Measurements from ENCODE around the gene VDAC1.
"Not testable (repeated sequence)": the region's sequence is repeated elsewhere in the genome, so short reads cannot be mapped to it uniquely, and the experiment has no call there.

VDAC1 gene

GRCh38 chr5:133995883-133996563 is 8.8 kb downstream of the VDAC1 start:
- no peak for DNase-seq (ENCODE audit: low read depth, low spot score)

DNA sequence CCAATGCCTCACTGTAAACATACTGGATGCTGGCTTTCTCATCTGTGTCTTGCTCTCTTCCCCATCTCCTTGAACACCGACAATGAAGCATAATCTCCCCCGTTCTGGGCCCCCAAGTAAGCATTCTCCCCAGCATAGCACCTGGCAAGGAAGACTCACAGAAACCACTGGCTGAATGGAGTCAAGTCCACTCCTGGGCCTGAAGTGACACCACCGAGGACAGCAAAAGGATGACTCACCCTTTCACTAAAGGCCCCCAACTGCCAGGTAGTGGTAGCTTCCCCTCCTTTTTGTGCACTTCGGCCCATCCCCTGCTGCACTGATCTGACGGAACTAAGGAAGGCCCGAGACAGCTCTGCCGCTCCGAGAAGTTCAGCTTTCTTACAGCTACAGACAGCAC is 9.4 kb downstream of the VDAC1 start:
- no peak for DNase-seq (ENCODE audit: low read depth, low spot score)

- DNase-seq (ENCODE audit: low read depth, low spot score), result no peak
Observed at GRCh38 chr5:133994990-133995333, 9.8 kb downstream of the VDAC1 start.

GRCh38 chr5:133994297-133994989 is 10.3 kb downstream of the VDAC1 start:
- DNase-seq (ENCODE audit: low read depth, low spot score), result no peak

- no peak for DNase-seq (ENCODE audit: low read depth, low spot score)
Observed at GRCh38 chr5:133993185-133993936, 11.4 kb downstream of the VDAC1 start.

GRCh38 chr5:133992429-133993155 is 12.2 kb downstream of the VDAC1 start:
- no peak for DNase-seq (ENCODE audit: low read depth, low spot score)

DNA sequence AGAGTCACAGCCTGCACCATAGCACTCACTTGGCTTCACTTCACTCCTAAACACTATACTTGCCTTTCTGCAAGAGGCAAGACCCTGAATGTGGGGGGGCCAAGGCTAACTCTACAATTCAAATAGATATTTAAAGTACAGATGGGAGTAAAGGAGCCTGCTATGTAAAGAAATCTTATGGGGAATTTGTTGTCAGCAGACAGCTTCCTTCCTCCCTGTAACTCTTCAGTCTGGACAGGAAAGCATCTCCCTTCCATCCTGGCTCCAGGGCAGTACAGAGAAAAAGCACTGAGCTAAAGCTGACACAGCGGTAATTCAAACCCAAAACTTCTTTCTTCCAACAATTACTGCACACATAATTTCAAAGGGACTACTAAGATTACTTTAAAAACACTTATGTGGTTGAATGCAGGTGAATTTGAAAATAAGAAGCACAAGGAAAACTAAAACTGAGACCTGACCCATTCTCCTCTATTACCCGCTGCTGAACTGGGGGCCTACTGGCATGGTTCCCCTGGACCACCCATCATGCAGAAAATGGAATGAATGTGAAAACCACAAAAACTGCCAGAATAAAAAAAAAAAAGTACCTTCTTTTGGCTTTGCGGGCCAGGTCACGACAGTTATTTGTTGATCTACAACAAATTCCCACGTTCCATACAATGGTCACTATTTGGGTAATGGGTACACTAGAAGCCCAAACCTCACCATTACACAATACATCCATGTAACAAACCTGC is 13.4 kb downstream of the VDAC1 start:
- no peak for DNase-seq (ENCODE audit: low read depth, low spot score)

- DNase-seq (ENCODE audit: low read depth, low spot score), result no peak
Observed at GRCh38 chr5:133990396-133990795, 14.4 kb downstream of the VDAC1 start.

DNA sequence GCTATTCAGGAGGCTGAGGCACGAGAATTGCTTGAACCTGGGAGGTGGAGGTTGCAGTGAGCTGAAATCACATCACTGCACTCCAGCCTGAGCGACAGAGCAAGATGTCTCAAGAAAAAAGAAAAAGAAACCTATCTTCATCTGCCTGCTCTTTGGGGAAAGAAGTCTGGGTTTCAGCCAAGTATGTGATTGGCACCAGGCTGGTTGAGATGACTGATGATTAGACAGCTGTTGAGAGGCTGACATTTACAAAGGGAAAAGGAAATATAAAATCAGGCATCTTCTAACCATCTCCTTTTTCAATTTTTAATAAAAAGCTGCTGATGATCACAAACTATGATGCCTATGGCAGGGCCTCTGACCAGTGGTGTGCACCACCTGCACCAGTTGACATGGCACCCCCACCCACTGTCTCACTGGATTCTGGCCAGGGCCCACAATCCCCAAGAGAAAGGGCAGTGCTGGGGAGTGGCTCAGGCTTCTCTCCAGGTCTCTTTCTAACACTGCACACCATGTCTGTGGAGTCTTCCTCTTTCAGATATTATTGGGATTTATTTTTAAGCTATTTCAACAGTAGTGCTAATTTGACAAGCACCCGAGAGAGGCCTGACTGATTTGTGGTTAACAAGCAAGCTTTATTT is 19.1 kb downstream of the VDAC1 start:
- DNase-seq (ENCODE audit: low read depth, low spot score), result no peak

DNA sequence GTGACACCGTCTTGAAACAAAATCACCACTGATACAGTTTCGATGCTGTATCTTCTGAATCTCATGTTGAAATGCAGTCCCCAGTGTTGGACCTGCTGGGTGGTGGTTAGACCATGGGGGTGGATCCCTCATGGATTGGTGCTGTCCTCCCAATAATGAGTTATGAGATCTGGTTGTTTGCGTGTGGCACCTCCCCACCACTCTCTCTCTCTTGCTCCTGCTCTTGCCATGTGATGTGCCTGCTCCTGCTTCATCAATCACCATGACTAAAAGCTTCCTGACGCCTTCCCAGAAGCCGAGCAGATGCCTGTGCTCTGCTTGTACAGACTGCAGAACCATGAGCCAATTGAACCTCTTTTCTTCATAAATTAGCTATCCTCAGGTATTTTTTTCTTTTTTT is 21.1 kb downstream of the VDAC1 start:
- DNase-seq (ENCODE audit: low read depth, low spot score), result no peak

GRCh38 chr5:133981714-133982113 is 23.1 kb downstream of the VDAC1 start:
- no peak for DNase-seq (ENCODE audit: low read depth, low spot score)

- DNase-seq (ENCODE audit: low read depth, low spot score), result no peak
Observed at GRCh38 chr5:133980652-133981051, 24.1 kb downstream of the VDAC1 start.

GRCh38 chr5:133978943-133979342 is 25.8 kb downstream of the VDAC1 start:
- DNase-seq (ENCODE audit: low read depth, low spot score), result no peak

DNA sequence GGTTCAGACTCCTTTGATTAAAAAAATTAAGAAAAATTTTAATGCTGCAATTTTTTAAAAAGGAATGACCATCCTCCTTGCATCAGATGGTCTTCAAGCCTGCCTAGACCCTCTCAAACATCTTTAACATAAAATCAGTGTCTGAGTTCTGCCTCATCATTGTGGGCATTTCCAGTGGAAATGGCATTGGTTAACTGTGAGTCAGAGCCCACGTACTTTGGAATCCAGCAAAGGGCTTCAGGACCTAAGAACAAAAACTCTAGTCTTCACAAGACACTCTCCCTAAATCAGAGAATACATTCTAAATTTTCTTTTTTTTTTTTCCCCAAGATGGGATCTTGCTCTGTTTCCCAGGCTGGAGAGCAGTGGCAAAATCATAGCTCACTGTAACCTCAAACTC is 26.9 kb downstream of the VDAC1 start:
- no peak for DNase-seq (ENCODE audit: low read depth, low spot score)

DNA sequence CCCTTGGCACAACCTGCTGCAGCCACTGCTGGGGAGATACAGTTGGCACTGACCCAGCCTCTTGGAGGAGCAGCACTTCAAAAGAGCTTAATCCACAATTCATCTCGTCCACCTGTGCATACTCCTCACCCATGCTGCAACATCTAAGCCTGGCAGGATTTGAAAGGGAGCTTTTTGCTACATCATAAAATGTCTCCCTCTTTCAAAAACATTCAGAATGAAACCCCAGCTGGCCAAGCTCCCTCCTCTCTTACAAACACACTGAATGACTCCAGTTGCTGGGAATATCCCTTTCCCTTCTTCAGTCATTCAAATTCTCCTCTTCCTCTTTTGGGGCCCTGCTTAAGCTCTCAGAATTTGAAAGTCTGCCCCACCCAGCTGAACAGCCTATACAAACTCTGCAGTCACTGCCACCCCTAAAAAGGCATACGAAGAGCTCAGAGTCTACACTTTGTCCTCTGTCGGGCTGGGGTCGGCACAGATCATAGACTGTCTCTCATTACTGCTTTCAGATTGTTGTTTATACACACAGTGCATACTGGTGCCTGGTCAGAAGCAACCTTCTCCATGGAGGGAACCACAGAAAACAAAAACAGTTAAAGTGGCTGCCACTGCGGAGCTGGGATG is 27.5 kb downstream of the VDAC1 start:
- DNase-seq (ENCODE audit: low read depth, low spot score), result no peak

DNA sequence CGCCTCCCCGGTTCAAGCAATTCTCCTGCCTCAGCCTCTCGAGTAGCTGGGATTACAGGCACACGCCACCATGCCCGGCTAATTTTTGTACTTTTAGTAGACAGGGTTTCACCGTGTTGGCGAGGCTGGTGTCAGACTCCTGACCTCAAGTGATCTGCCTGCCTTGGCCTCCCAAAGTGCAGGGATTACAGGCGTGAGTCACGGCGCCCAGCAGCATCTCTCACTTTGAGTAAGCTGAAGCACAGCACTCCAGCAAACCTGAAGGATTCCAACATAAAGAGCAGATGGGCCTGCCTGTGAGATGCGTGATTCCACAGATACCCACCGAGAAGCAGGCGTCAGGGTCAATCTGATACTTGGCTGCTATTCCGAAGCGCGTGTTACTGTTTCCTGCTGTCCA is 29.2 kb downstream of the VDAC1 start:
- DNase-seq (ENCODE audit: low read depth, low spot score), result not testable (repeated sequence)

GRCh38 chr5:133974142-133974541 is 30.6 kb downstream of the VDAC1 start:
- no peak for DNase-seq (ENCODE audit: low read depth, low spot score)

DNA sequence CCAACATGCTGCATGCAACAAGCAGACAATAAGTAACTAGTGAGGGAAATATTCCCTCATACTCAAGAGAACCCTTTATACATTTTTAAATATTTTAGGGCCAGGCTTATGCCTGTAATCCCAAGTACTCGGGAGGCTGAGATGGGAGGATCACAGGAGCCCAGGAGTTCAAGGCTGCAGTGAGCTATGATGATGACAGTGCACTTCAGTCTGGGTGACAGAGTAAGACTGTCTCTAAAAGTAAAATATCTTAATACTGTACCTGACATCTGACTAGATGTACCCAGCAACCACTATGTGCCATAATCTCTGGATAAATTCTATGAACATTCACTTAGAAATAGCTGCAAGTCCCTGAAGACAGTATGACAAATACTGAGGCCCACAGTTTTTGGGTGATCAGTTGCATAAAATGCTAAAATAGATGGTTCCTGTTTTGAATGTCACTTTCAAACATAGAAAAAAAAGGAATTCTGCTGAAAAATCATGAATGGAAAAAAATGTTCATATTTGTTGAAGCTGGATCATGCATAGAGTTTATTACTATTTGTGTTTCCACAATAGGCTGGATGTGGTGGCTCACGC is 34.4 kb downstream of the VDAC1 start:
- no peak for DNase-seq (ENCODE audit: low read depth, low spot score)

DNA sequence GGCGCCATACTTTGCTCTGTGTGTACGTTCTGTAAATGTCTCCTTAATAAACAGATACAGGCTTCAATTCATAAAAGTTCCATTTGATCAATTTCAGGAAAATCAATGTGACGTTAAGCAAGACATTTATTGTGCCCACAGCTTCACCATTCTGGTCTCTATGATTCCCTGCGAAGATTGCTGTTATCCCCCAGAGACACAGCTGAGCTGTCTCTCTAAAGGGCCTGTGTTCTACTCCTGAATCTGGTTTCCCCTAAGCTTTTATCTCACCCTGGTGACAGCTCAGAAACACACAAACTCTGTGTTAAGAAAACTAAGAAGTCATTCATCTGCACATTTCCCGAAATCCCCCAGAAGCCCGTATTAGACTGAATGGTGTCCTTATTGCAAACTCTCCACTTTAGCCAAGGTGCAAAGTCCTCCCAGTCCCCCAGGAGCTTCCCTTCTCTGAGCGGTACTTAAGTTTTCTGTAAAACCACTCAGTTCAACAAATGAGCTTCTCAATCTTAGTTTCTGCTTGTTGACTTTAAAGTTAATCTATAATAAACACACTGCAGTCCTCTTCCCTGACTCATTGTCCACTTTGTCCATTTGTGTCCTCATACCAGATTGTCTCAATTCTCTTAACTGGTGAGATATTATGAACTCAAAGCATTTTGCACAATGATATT is 35.0 kb downstream of the VDAC1 start:
- DNase-seq (ENCODE audit: low read depth, low spot score), result no peak

All from smooth muscle cell of the brain vasculature (primary cell).